Activated CD8-positive, alpha-beta memory T cell treated with anti-CD3 and anti-CD28 coated beads for 48 hours (primary cell): ENCODE measurements around the gene PPRC1.
"Not testable (repeated sequence)": the region's sequence is repeated elsewhere in the genome, so short reads cannot be mapped to it uniquely, and the experiment has no call there.

Source experiments
- DNase-seq, 3 experiments: peaks; one replicate each; pipeline ENCODE4 v3.0.0-alpha.2; 2020; ENCODE audit warnings: low read depth in 2 of 3, low spot score in 2 of 3

The PPRC1 gene

DNA sequence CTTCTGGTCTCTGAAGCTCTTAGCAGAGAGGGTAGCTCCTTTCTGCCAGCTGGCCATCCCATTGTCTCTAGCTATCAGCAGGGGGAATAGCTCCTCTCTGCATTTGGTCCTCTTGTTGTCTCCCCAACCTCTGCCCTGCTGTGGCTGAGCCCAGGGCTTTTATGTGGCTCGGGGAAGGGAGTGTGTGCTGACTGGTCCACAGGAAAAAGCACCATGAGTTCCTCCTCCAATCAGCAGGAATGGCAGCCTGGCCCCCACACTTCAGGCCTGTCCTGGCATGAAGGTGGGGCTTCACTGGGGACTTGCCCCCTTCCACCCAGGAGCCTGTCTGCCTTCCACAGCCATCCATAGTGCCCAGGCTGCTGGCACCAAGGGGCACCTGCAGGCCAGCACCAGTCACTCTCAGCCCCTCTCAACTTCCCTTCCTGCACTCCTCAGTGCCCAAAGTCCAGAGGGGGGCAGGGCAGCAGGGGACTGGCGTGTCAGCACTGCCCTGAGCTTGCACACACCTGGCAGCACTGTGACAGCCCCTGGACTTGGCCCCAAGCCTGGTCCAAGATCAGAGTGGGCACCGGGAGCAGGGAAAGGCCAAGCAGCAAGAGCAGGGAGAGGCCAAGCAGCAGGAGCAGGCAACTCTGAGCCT lies 55.6 kb downstream of the PPRC1 start:
- DNase-seq: no peak

- DNase-seq: not testable (repeated sequence)
Observed at GRCh38 chr10:102188941-102189898, 56.4 kb downstream of the PPRC1 start.

GRCh38 chr10:102191956-102192355 lies 59.1 kb downstream of the PPRC1 start:
- no peak for DNase-seq

GRCh38 chr10:102195296-102195870 lies 62.5 kb downstream of the PPRC1 start:
- no peak for DNase-seq

- no peak for DNase-seq
Observed at GRCh38 chr10:102196893-102197292, 64.1 kb downstream of the PPRC1 start.

GRCh38 chr10:102198027-102198426 lies 65.2 kb downstream of the PPRC1 start:
- DNase-seq: no peak
